ENCODE measurements around the gene DOCK8.

The DOCK8 gene

GRCh38 chr9:304519-305185 lies 90.0 kb downstream of the DOCK8 start:
- H3K27me3 ChIP-seq (ENCODE audit: insufficient read depth, low read depth): no peaks in the 10 kb centered on the region
- H3K4me3 ChIP-seq (IDR thresholded peaks at IDR 0.05; ENCODE audit: insufficient read depth, low read depth, low read length): no peak overlapping the region
- no peaks in the 10 kb centered on the region for H4K20me1 ChIP-seq (ENCODE audit: insufficient read depth)
- H3K27ac ChIP-seq: no peak overlapping the region
- H3K4me1 ChIP-seq (ENCODE audit: low read depth, poor library complexity, severe bottlenecking): no peaks in the 10 kb centered on the region
- no peaks in the 10 kb centered on the region for H3K79me2 ChIP-seq (ENCODE audit: insufficient read depth, low read depth)
- no peaks in the 10 kb centered on the region for H3K36me3 ChIP-seq (ENCODE audit: insufficient read depth)
- TF ChIP-seq CTCF (conservative IDR thresholded peaks at IDR 0.05; ENCODE audit: low read depth, low read length): no peak
- no peak overlapping the region for H3K9ac ChIP-seq
- no peak overlapping the region for H2AFZ ChIP-seq (ENCODE audit: low read depth)
- H3K4me2 ChIP-seq: no peak overlapping the region

GRCh38 chr9:306907-307306 lies 92.2 kb downstream of the DOCK8 start:
- H3K4me3 ChIP-seq (IDR thresholded peaks at IDR 0.05; ENCODE audit: insufficient read depth, low read depth, low read length): no peak overlapping the region

GRCh38 chr9:311841-312240 lies 97.2 kb downstream of the DOCK8 start:
- H3K36me3 ChIP-seq (ENCODE audit: insufficient read depth): no peaks in the 10 kb centered on the region
- no peaks in the 10 kb centered on the region for H4K20me1 ChIP-seq (ENCODE audit: insufficient read depth)
- H3K79me2 ChIP-seq (ENCODE audit: insufficient read depth, low read depth): no peaks in the 10 kb centered on the region
- no peak for TF ChIP-seq CTCF (conservative IDR thresholded peaks at IDR 0.05; ENCODE audit: low read depth, low read length)
- no peaks in the 10 kb centered on the region for H3K4me1 ChIP-seq (ENCODE audit: low read depth, poor library complexity, severe bottlenecking)
- H3K4me3 ChIP-seq (IDR thresholded peaks at IDR 0.05; ENCODE audit: insufficient read depth, low read depth, low read length): no peak overlapping the region
- no peak overlapping the region for H3K4me2 ChIP-seq
- H3K9ac ChIP-seq: no peak overlapping the region
- no peak overlapping the region for H3K27ac ChIP-seq
- no peak overlapping the region for H2AFZ ChIP-seq (ENCODE audit: low read depth)
- H3K27me3 ChIP-seq (ENCODE audit: insufficient read depth, low read depth): no peaks in the 10 kb centered on the region

More at GRCh38 chr9:306907-307306, 92.2 kb downstream of the DOCK8 start:
- Histone ChIP-seq H3K4me1 (ENCODE audit: low read depth, poor library complexity, severe bottlenecking) (no peaks in the 10 kb centered on the region), H3K36me3 (ENCODE audit: insufficient read depth) (no peaks in the 10 kb centered on the region), H4K20me1 (ENCODE audit: insufficient read depth) (no peaks in the 10 kb centered on the region), H3K4me2 (no peak overlapping the region), H3K27me3 (ENCODE audit: insufficient read depth, low read depth) (no peaks in the 10 kb centered on the region), H3K9ac (no peak overlapping the region), H3K27ac (no peak overlapping the region), H3K79me2 (ENCODE audit: insufficient read depth, low read depth) (no peaks in the 10 kb centered on the region), H2AFZ (ENCODE audit: low read depth) (no peak overlapping the region)
- no peak for TF ChIP-seq CTCF (conservative IDR thresholded peaks at IDR 0.05; ENCODE audit: low read depth, low read length)

GRCh38 chr9:312596-313320 lies 98.1 kb downstream of the DOCK8 start:
- no peak overlapping the region for H3K9ac ChIP-seq
- no peak overlapping the region for H2AFZ ChIP-seq (ENCODE audit: low read depth)
- no peaks in the 10 kb centered on the region for H3K4me1 ChIP-seq (ENCODE audit: low read depth, poor library complexity, severe bottlenecking)
- no peak overlapping the region for H3K27ac ChIP-seq
- no peaks in the 10 kb centered on the region for H3K79me2 ChIP-seq (ENCODE audit: insufficient read depth, low read depth)
- no peaks in the 10 kb centered on the region for H4K20me1 ChIP-seq (ENCODE audit: insufficient read depth)
- no peaks in the 10 kb centered on the region for H3K36me3 ChIP-seq (ENCODE audit: insufficient read depth)
- no peak for TF ChIP-seq CTCF (conservative IDR thresholded peaks at IDR 0.05; ENCODE audit: low read depth, low read length)
- no peak overlapping the region for H3K4me2 ChIP-seq
- H3K4me3 ChIP-seq (IDR thresholded peaks at IDR 0.05; ENCODE audit: insufficient read depth, low read depth, low read length): no peak overlapping the region
- H3K27me3 ChIP-seq (ENCODE audit: insufficient read depth, low read depth): no peaks in the 10 kb centered on the region
